ENCODE results near the gene SDK2. TPM values are rescaled to one million over a fixed set of nuclear protein-coding genes. Genes with fewer than 3 reads are reported as not detected.

SDK2 gene
- total and polyA plus RNA-seq, 2 donors: 0.66 to 0.87 TPM

DNA sequence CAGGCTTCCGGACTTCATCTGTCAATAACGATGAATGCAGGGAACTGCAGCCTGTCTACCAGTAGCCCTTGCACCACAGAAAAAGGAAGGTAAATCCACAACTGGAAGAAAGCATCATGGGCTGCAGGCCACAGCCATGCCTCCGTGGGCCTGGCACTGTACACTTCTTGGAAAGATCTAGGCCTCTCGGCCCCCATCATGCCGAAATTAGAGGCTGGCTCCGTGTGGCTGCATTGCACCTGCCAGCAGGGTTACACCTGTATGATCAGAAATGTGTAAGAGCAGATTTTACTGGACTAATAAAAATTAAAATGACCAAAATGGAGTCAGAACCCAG, 52.2 kb downstream of the SDK2 start:
- 11% methylated on average over 6 of the region's 6 CpGs for WGBS
- no peaks in the 10 kb centered on the region for H3K27me3 ChIP-seq (ENCODE audit: control insufficient read depth in 2 of 2, insufficient read depth in 1 of 2, low read length in 1 of 2)
- DNase-seq (ENCODE audit: low read depth in 6 of 9, low spot score in 9 of 9): no peak
- peak overlapping the region in 1 of 2 donors; percentile 6 for H3K4me3 ChIP-seq (ENCODE audit: low read length in 2 of 2)
- H3K27ac ChIP-seq (ENCODE audit: low read depth in 1 of 2, low read length in 1 of 2): peak overlapping the region; percentile 84 to 89
- H3K9me3 ChIP-seq (ENCODE audit: control insufficient read depth in 2 of 2, insufficient read depth in 1 of 2, low read length in 1 of 2): no peaks in the 10 kb centered on the region
- H3K4me1 ChIP-seq (ENCODE audit: control insufficient read depth in 2 of 2, insufficient read depth in 2 of 2, low read length in 2 of 2): peaks cover 20 to 42% of the 10 kb centered on the region in 2 donors
- H3K36me3 ChIP-seq (ENCODE audit: control insufficient read depth in 2 of 2, insufficient read depth in 2 of 2, low read length in 1 of 2): no peaks in the 10 kb centered on the region

GRCh38 chr17:73591296-73592078, 52.8 kb downstream of the SDK2 start:
- Histone ChIP-seq H3K27me3 (ENCODE audit: control insufficient read depth in 2 of 2, insufficient read depth in 1 of 2, low read length in 1 of 2) (no peaks in the 10 kb centered on the region), H3K36me3 (ENCODE audit: control insufficient read depth in 2 of 2, insufficient read depth in 2 of 2, low read length in 1 of 2) (no peaks in the 10 kb centered on the region), H3K4me3 (ENCODE audit: low read length in 2 of 2) (peak overlapping the region; percentile 1 to 6), H3K27ac (ENCODE audit: low read depth in 1 of 2, low read length in 1 of 2) (peak overlapping the region; percentile 84 to 89), H3K9me3 (ENCODE audit: control insufficient read depth in 2 of 2, insufficient read depth in 1 of 2, low read length in 1 of 2) (no peaks in the 10 kb centered on the region), H3K4me1 (ENCODE audit: control insufficient read depth in 2 of 2, insufficient read depth in 2 of 2, low read length in 2 of 2) (peaks cover 20 to 42% of the 10 kb centered on the region in 2 donors)
- 5% methylated on average over 19 of the region's 19 CpGs for WGBS
- peak; percentile 45 to 85 (median 70) for DNase-seq (ENCODE audit: low read depth in 6 of 9, low spot score in 9 of 9)

- WGBS: 96% methylated on average over 11 of the region's 11 CpGs
- Histone ChIP-seq H3K27ac (ENCODE audit: low read depth in 1 of 2, low read length in 1 of 2) (no peak overlapping the region), H3K4me1 (ENCODE audit: control insufficient read depth in 2 of 2, insufficient read depth in 2 of 2, low read length in 2 of 2) (peaks cover 18 to 38% of the 10 kb centered on the region in 2 donors), H3K9me3 (ENCODE audit: control insufficient read depth in 2 of 2, insufficient read depth in 1 of 2, low read length in 1 of 2) (no peaks in the 10 kb centered on the region), H3K27me3 (ENCODE audit: control insufficient read depth in 2 of 2, insufficient read depth in 1 of 2, low read length in 1 of 2) (no peaks in the 10 kb centered on the region), H3K36me3 (ENCODE audit: control insufficient read depth in 2 of 2, insufficient read depth in 2 of 2, low read length in 1 of 2) (no peaks in the 10 kb centered on the region), H3K4me3 (ENCODE audit: low read length in 2 of 2) (no peak overlapping the region)
- no peak for DNase-seq (ENCODE audit: low read depth in 6 of 9, low spot score in 9 of 9)
Measured at GRCh38 chr17:73589363-73589980, 54.8 kb downstream of the SDK2 start.

DNA sequence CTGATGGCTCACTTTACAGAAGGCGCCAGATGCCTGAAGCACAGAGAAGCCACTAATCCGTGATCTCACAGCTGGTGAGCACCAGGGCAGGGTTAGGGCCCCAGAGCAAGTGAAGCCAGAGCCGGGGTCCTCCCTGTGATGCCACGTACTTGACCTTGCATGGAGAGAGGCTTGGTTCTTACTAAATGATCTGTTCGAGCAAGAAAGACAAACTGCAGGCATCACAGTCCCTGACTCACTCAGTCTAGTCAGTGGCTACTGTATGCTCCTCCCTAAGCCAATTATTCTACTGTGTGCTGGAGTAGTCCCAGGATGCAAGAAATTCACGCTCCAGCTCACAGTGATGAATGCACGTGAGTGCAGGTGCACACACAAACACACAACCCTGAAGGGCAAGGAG, 55.4 kb downstream of the SDK2 start:
- H3K4me3 ChIP-seq (ENCODE audit: low read length in 2 of 2): no peak overlapping the region
- H3K9me3 ChIP-seq (ENCODE audit: control insufficient read depth in 2 of 2, insufficient read depth in 1 of 2, low read length in 1 of 2): no peaks in the 10 kb centered on the region
- peaks cover 18 to 38% of the 10 kb centered on the region in 2 donors for H3K4me1 ChIP-seq (ENCODE audit: control insufficient read depth in 2 of 2, insufficient read depth in 2 of 2, low read length in 2 of 2)
- H3K27me3 ChIP-seq (ENCODE audit: control insufficient read depth in 2 of 2, insufficient read depth in 1 of 2, low read length in 1 of 2): no peaks in the 10 kb centered on the region
- H3K36me3 ChIP-seq (ENCODE audit: control insufficient read depth in 2 of 2, insufficient read depth in 2 of 2, low read length in 1 of 2): no peaks in the 10 kb centered on the region
- 91% methylated on average over 7 of the region's 7 CpGs for WGBS
- H3K27ac ChIP-seq (ENCODE audit: low read depth in 1 of 2, low read length in 1 of 2): no peak overlapping the region
- DNase-seq (ENCODE audit: low read depth in 6 of 9, low spot score in 9 of 9): no peak

- H3K36me3 ChIP-seq (ENCODE audit: control insufficient read depth in 2 of 2, insufficient read depth in 2 of 2, low read length in 1 of 2): no peaks in the 10 kb centered on the region
- H3K27me3 ChIP-seq (ENCODE audit: control insufficient read depth in 2 of 2, insufficient read depth in 1 of 2, low read length in 1 of 2): no peaks in the 10 kb centered on the region
- H3K4me3 ChIP-seq (ENCODE audit: low read length in 2 of 2): no peak overlapping the region
- 94% methylated on average over 15 of the region's 15 CpGs for WGBS
- H3K9me3 ChIP-seq (ENCODE audit: control insufficient read depth in 2 of 2, insufficient read depth in 1 of 2, low read length in 1 of 2): no peaks in the 10 kb centered on the region
- H3K27ac ChIP-seq (ENCODE audit: low read depth in 1 of 2, low read length in 1 of 2): no peak overlapping the region
- peaks cover 17 to 34% of the 10 kb centered on the region in 2 donors for H3K4me1 ChIP-seq (ENCODE audit: control insufficient read depth in 2 of 2, insufficient read depth in 2 of 2, low read length in 2 of 2)
- DNase-seq (ENCODE audit: low read depth in 6 of 9, low spot score in 9 of 9): no peak
Measured at GRCh38 chr17:73588301-73588846, 55.9 kb downstream of the SDK2 start.

DNA sequence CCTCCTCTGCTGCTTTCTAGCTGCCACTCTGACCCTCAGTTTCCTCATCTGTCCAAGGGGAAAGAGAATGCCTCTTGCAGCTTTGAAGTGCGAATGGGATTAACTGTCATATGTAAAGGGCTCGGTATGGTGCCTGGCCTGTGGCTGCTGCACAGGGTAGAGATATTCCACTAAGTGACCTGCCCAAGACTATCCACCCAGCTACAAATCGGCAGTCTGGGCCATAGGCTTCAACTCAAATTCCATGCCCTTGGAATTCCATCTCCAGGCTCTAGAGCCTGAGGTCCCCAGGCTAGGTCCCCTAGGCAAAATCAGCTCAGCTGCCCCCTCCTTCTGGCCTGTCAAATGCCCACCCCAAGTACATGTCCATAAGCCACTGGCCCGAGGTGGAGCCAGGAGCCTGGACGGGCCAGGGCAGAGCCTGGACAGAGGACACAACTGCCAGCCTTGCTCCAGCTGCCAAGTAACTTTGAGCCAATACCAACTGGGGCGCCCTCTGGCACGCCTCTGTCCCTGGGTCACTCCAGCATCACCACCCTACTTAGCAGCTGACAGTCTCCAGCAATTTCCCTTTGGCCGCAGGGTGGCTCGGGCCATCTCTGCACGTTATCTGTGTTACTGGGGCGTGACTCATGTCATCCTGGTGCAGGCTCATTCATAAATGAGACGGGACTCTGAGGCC, 57.2 kb downstream of the SDK2 start:
- H3K27ac ChIP-seq (ENCODE audit: low read depth in 1 of 2, low read length in 1 of 2): no peak overlapping the region
- 91% methylated on average over 12 of the region's 12 CpGs for WGBS
- H3K27me3 ChIP-seq (ENCODE audit: control insufficient read depth in 2 of 2, insufficient read depth in 1 of 2, low read length in 1 of 2): no peaks in the 10 kb centered on the region
- H3K36me3 ChIP-seq (ENCODE audit: control insufficient read depth in 2 of 2, insufficient read depth in 2 of 2, low read length in 1 of 2): no peaks in the 10 kb centered on the region
- no peak overlapping the region for H3K4me3 ChIP-seq (ENCODE audit: low read length in 2 of 2)
- H3K4me1 ChIP-seq (ENCODE audit: control insufficient read depth in 2 of 2, insufficient read depth in 2 of 2, low read length in 2 of 2): peaks cover 6 to 21% of the 10 kb centered on the region in 2 donors
- H3K9me3 ChIP-seq (ENCODE audit: control insufficient read depth in 2 of 2, insufficient read depth in 1 of 2, low read length in 1 of 2): no peaks in the 10 kb centered on the region
- no peak for DNase-seq (ENCODE audit: low read depth in 6 of 9, low spot score in 9 of 9)

DNA sequence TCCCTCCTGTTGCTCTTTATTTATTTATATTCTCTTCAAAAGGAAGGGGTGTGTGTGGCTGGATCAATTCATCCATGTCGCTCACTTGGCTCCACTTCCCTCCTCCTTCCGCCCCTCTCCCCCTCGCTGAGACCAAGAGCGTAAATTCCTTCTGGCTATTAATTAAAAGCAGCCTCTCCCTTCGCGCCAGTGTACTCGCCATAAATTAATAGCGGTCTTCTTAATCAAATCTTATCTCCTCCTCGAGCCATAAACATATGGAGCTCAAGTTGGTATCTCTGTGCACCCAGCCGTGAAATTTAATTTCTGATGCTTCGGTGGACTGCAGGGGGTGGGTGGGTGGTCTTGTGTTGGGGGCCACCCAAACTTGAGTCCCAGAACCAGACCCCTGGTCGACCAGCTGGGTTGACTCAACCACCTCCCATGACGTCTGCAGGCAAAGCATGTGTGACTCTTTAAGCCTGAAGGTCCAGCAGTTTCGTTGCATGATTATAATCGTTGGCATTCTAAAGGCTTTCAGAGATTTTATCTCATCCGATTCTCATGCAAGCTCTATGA, 57.9 kb downstream of the SDK2 start:
- Histone ChIP-seq H3K36me3 (ENCODE audit: control insufficient read depth in 2 of 2, insufficient read depth in 2 of 2, low read length in 1 of 2) (no peaks in the 10 kb centered on the region), H3K27ac (ENCODE audit: low read depth in 1 of 2, low read length in 1 of 2) (no peak overlapping the region), H3K9me3 (ENCODE audit: control insufficient read depth in 2 of 2, insufficient read depth in 1 of 2, low read length in 1 of 2) (no peaks in the 10 kb centered on the region), H3K4me3 (ENCODE audit: low read length in 2 of 2) (no peak overlapping the region), H3K4me1 (ENCODE audit: control insufficient read depth in 2 of 2, insufficient read depth in 2 of 2, low read length in 2 of 2) (peaks cover 0 to 14% of the 10 kb centered on the region in 2 donors), H3K27me3 (ENCODE audit: control insufficient read depth in 2 of 2, insufficient read depth in 1 of 2, low read length in 1 of 2) (no peaks in the 10 kb centered on the region)
- WGBS: 93% methylated on average over 16 of the region's 16 CpGs
- DNase-seq (ENCODE audit: low read depth in 6 of 9, low spot score in 9 of 9): no peak

- Histone ChIP-seq H3K4me1 (ENCODE audit: control insufficient read depth in 2 of 2, insufficient read depth in 2 of 2, low read length in 2 of 2) (peaks cover 0 to 8% of the 10 kb centered on the region in 2 donors), H3K9me3 (ENCODE audit: control insufficient read depth in 2 of 2, insufficient read depth in 1 of 2, low read length in 1 of 2) (no peaks in the 10 kb centered on the region), H3K27ac (ENCODE audit: low read depth in 1 of 2, low read length in 1 of 2) (no peak overlapping the region), H3K4me3 (ENCODE audit: low read length in 2 of 2) (no peak overlapping the region), H3K27me3 (ENCODE audit: control insufficient read depth in 2 of 2, insufficient read depth in 1 of 2, low read length in 1 of 2) (no peaks in the 10 kb centered on the region), H3K36me3 (ENCODE audit: control insufficient read depth in 2 of 2, insufficient read depth in 2 of 2, low read length in 1 of 2) (no peaks in the 10 kb centered on the region)
- no peak for DNase-seq (ENCODE audit: low read depth in 6 of 9, low spot score in 9 of 9)
- 96% methylated on average over 5 of the region's 5 CpGs for WGBS
Measured at GRCh38 chr17:73585583-73585982, 58.7 kb downstream of the SDK2 start.

DNA sequence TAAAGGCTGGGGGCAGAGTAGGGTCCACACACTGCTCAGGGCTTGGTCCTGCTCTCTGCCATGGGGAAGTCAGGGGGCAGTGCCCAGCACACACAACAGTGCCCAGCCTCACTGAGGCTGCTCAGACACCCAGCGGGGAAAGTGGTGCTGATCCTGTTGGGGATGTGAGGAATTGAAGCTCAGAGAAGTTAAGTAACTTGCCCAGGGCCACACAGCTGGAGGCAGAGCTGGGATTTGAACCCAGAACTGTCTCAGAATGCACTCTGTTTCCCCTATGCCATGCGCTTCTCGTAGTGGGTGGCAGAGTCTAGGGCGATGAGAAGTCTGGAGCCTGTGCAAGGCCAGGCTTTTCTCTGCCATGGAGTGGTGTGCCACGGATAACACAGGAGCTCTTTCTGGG, 59.3 kb downstream of the SDK2 start:
- Histone ChIP-seq H3K27ac (ENCODE audit: low read depth in 1 of 2, low read length in 1 of 2) (no peak overlapping the region), H3K4me3 (ENCODE audit: low read length in 2 of 2) (no peak overlapping the region), H3K27me3 (ENCODE audit: control insufficient read depth in 2 of 2, insufficient read depth in 1 of 2, low read length in 1 of 2) (no peaks in the 10 kb centered on the region), H3K4me1 (ENCODE audit: control insufficient read depth in 2 of 2, insufficient read depth in 2 of 2, low read length in 2 of 2) (peaks cover 0 to 8% of the 10 kb centered on the region in 2 donors), H3K36me3 (ENCODE audit: control insufficient read depth in 2 of 2, insufficient read depth in 2 of 2, low read length in 1 of 2) (no peaks in the 10 kb centered on the region), H3K9me3 (ENCODE audit: control insufficient read depth in 2 of 2, insufficient read depth in 1 of 2, low read length in 1 of 2) (no peaks in the 10 kb centered on the region)
- no peak for DNase-seq (ENCODE audit: low read depth in 6 of 9, low spot score in 9 of 9)
- 99% methylated on average over 5 of the region's 5 CpGs for WGBS
